A673 (cell line): ENCODE data around the gene EBLN2.
A peak's percentile ranks its signal among the peaks of the same experiment; 100 is the strongest.

Experiments
- CTCF ChIP-seq: fragments of 300-800, 200-600 bp; sonication (generic); conservative IDR thresholded peaks from 2 replicates; pipeline ENCODE4 v1.5.1; 2017; ENCODE audit warnings: low read depth, mild to moderate bottlenecking, antibody characterized with exemption, low read length, moderate library complexity, mixed read lengths
- EZH2 ChIP-seq: fragments of 200-600 bp; sonication (generic); IDR thresholded peaks from 2 replicates; pipeline ENCODE4 v1.6.1; 2017; ENCODE audit warnings: borderline replicate concordance, low read depth, mild to moderate bottlenecking, mixed read lengths, antibody characterized with exemption, low read length; ENCODE audit not compliant: poor library complexity, severe bottlenecking

GRCh38 chr3:73094129-73094528, 32.7 kb downstream of the EBLN2 start:
- TF ChIP-seq CTCF (peak; percentile 59), EZH2 (no peak)
